HG02759 (cell line): Measurements from ENCODE around the gene RAB2B.

Source experiments
- ATAC-seq: cut with Tn5 transposase; IDR thresholded peaks from one replicate; pipeline ENCODE4 v1.9.1; 2021; ENCODE audit warnings: mild to moderate bottlenecking, moderate library complexity; ENCODE audit not compliant: unreplicated experiment

Gene RAB2B

GRCh38 chr14:21476925-21477681 lies at the start of gene RAB2B, which contains the start of gene TOX4:
Gene RAB2B (minus strand): TSS chr14:21476959. CDS start chr14:21476872, 87 bp downstream.
Gene TOX4 (plus strand): TSS chr14:21477195. CDS start chr14:21477279, 84 bp downstream.
- ATAC-seq: peak; percentile 99

- ATAC-seq: peak; percentile 66
Measured at GRCh38 chr14:21525962-21526671, 49.4 kb upstream of the RAB2B start, which contains the start of gene SALL2. Gene SALL2 (minus strand): TSS chr14:21526346. CDS start chr14:21526127, 219 bp downstream.

- ATAC-seq: no peak
Measured at GRCh38 chr14:21525571-21525961, 48.8 kb upstream of the RAB2B start.

- ATAC-seq: no peak
Measured at GRCh38 chr14:21524575-21525490, 48.1 kb upstream of the RAB2B start.

- no peak for ATAC-seq
Measured at GRCh38 chr14:21523203-21523602, 46.4 kb upstream of the RAB2B start.

GRCh38 chr14:21521501-21521900 lies 44.7 kb upstream of the RAB2B start:
- ATAC-seq: no peak

GRCh38 chr14:21520767-21521166 lies 44.0 kb upstream of the RAB2B start:
- ATAC-seq: no peak

GRCh38 chr14:21518725-21519124 lies 42.0 kb upstream of the RAB2B start:
- no peak for ATAC-seq

GRCh38 chr14:21514341-21514740 lies 37.6 kb upstream of the RAB2B start:
- no peak for ATAC-seq

GRCh38 chr14:21510735-21511657 lies 34.2 kb upstream of the RAB2B start, which contains the start of gene METTL3:
Gene METTL3 (minus strand): TSS chr14:21511340. CDS start chr14:21511223, 117 bp downstream.
- ATAC-seq: peak; percentile 99

GRCh38 chr14:21509432-21510143 lies 32.8 kb upstream of the RAB2B start:
- no peak for ATAC-seq

GRCh38 chr14:21506557-21506956 lies 29.8 kb upstream of the RAB2B start:
- ATAC-seq: no peak

GRCh38 chr14:21505012-21505553 lies 28.3 kb upstream of the RAB2B start:
- ATAC-seq: peak; percentile 88

- no peak for ATAC-seq
Measured at GRCh38 chr14:21503376-21503775, 26.6 kb upstream of the RAB2B start.

GRCh38 chr14:21501568-21501967 lies 24.8 kb upstream of the RAB2B start:
- no peak for ATAC-seq

GRCh38 chr14:21498540-21499526 lies 22.1 kb upstream of the RAB2B start:
- ATAC-seq: peak; percentile 52

- ATAC-seq: no peak
Measured at GRCh38 chr14:21496453-21496852, 19.7 kb upstream of the RAB2B start.
